OCI-LY7 (cell line): ENCODE measurements around the gene SMPD3.

Source experiments
- EZH2phosphoT487 ChIP-seq: fragments of 200-600 bp; sonication (generic); IDR thresholded peaks from 2 replicates; pipeline ENCODE4 v1.6.1; 2018; ENCODE audit warnings: low read depth, borderline replicate concordance, mild to moderate bottlenecking, mixed run types, antibody characterized with exemption, low read length, moderate library complexity, mixed read lengths
- TF ChIP-seq, protein P1 (sequence below): fragments of 200-600 bp; sonication (generic); conservative IDR thresholded peaks from 2 replicates; pipeline ENCODE4 v1.5.1; 2014; ENCODE audit warnings: mild to moderate bottlenecking, antibody characterized with exemption, low read length, moderate library complexity, mixed read lengths

DNA sequence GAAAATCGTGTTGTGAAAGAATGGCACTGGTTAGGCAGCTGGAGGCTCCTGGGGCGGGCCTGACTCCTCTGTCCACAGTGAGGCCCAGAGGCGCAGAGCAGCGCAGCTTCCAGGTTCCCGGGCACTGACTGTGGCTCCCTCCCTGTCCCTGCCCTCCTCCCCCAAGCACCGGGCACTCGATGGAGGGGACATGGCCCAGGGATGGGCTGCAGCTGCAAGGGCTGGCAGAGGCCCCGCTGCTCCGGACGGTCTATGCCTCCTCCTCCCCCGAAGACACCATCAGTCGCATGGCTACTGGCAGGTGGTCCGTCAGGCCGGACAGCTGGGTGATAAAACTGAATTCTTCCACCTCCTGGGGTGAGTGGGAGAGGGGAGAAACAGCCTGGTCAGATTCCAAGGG is 87.4 kb downstream of the SMPD3 start:
- TF ChIP-seq, protein P1, sequence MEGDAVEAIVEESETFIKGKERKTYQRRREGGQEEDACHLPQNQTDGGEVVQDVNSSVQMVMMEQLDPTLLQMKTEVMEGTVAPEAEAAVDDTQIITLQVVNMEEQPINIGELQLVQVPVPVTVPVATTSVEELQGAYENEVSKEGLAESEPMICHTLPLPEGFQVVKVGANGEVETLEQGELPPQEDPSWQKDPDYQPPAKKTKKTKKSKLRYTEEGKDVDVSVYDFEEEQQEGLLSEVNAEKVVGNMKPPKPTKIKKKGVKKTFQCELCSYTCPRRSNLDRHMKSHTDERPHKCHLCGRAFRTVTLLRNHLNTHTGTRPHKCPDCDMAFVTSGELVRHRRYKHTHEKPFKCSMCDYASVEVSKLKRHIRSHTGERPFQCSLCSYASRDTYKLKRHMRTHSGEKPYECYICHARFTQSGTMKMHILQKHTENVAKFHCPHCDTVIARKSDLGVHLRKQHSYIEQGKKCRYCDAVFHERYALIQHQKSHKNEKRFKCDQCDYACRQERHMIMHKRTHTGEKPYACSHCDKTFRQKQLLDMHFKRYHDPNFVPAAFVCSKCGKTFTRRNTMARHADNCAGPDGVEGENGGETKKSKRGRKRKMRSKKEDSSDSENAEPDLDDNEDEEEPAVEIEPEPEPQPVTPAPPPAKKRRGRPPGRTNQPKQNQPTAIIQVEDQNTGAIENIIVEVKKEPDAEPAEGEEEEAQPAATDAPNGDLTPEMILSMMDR, result no peak
- no peak for TF ChIP-seq EZH2phosphoT487
